Body of pancreas (tissue), 4 donors: ENCODE data around the gene KCNJ14.

ENCODE experiments used
- CTCF ChIP-seq, 7 experiments: fragments of 450-650 bp in 4 of 7; fragments of 200-600 bp in 3 of 7; sonication (generic) in 3 of 7; IDR thresholded peaks; one replicate each; pipeline ENCODE4 v1.5.1; 2016 to 2019; ENCODE audit warnings: antibody characterized with exemption in 7 of 7
- POLR2A ChIP-seq, 3 donors: fragments of 450-650 bp; IDR thresholded peaks; one replicate each; pipeline ENCODE4 v1.6.1; 2016; ENCODE audit warnings: antibody characterized with exemption in 3 of 3, mild to moderate bottlenecking in 2 of 3

- no peak for TF ChIP-seq CTCF (IDR thresholded peaks at IDR 0.05)
- TF ChIP-seq POLR2A (IDR thresholded peaks at IDR 0.05), result no peak
Measured at GRCh38 chr19:48415806-48416221, 39.6 kb upstream of the KCNJ14 start.
